OCI-LY7 (cell line): ENCODE measurements around the gene LHX5. TPM values are rescaled to one million over a fixed set of nuclear protein-coding genes. Genes with fewer than 3 reads are reported as not detected.

Source experiments
- BruUV-seq: library from RNA; stranded (reverse); fragments of 400-500 nt; replicated peaks from 2 replicates; lab custom pipeline; 2021; lab: Mats Ljungman, UMichigan
- CTCF ChIA-PET: fragments of 300-600 bp; sonication (Branson Sonifier 250); formaldehyde crosslinking; loops from one replicate; lab custom pipeline; 2022; ENCODE audit warnings: antibody characterized with exemption; ENCODE audit not compliant: unreplicated experiment; lab: Charles Lee
- POLR2A ChIA-PET: fragments of 300-600 bp; sonication (Branson Sonifier 250); formaldehyde crosslinking; loops from one replicate; lab custom pipeline; 2022; ENCODE audit warnings: antibody characterized with exemption; lab: Charles Lee
- DNase-seq: peaks from one replicate; pipeline ENCODE4 v3.0.0-alpha.2; 2015; ENCODE audit warnings: low spot score
- H2AFZ ChIP-seq: fragments of 200-600 bp; sonication (generic), shearing (Covaris generic); 2 replicates; pipeline ENCODE4 v1.6.1; 2014; ENCODE audit warnings: mild to moderate bottlenecking, antibody characterized with exemption, low read length, moderate library complexity
- H3K27ac ChIP-seq: fragments of 200-600 bp; sonication (generic); 2 replicates; pipeline ENCODE4 v1.5.1; 2014; ENCODE audit warnings: mixed run types, low read depth, mild to moderate bottlenecking, moderate library complexity, low read length, inconsistent platforms; ENCODE audit not compliant: poor library complexity, severe bottlenecking
- H3K36me3 ChIP-seq: fragments of 200-600 bp; sonication (generic); 2 replicates; pipeline ENCODE4 v1.6.1; 2014; ENCODE audit warnings: mild to moderate bottlenecking, antibody characterized with exemption, low read length, moderate library complexity, mixed read lengths; ENCODE audit not compliant: insufficient read depth
- H3K4me1 ChIP-seq: fragments of 200-600 bp; sonication (generic); 2 replicates; pipeline ENCODE4 v1.5.1; 2014; ENCODE audit warnings: mild to moderate bottlenecking, low read length; ENCODE audit not compliant: insufficient read depth, poor library complexity, severe bottlenecking
- H3K4me2 ChIP-seq: fragments of 200-600 bp; sonication (generic); 2 replicates; pipeline ENCODE4 v1.6.1; 2014; ENCODE audit warnings: mild to moderate bottlenecking, low read length
- H3K4me3 ChIP-seq: fragments of 200-600 bp; sonication (generic); 2 replicates; pipeline ENCODE4 v1.5.1; 2014; ENCODE audit warnings: mild to moderate bottlenecking, low read depth, low read length; ENCODE audit not compliant: poor library complexity, severe bottlenecking
- H3K79me2 ChIP-seq: fragments of 200-600 bp; sonication (generic); 2 replicates; pipeline ENCODE4 v1.6.1; 2016; ENCODE audit warnings: low read depth, mild to moderate bottlenecking, low read length, moderate library complexity, mixed read lengths; ENCODE audit not compliant: insufficient read depth
- H3K9me2 ChIP-seq: fragments of 200-600 bp; sonication (generic); 2 replicates; pipeline ENCODE4 v1.6.1; 2016; ENCODE audit warnings: mild to moderate bottlenecking, low read length, mixed read lengths; ENCODE audit not compliant: insufficient read depth
- H3K9me3 ChIP-seq: fragments of 200-600 bp; sonication (generic); 2 replicates; pipeline ENCODE4 v1.6.1; 2014; ENCODE audit warnings: mild to moderate bottlenecking, mixed run types, low read length, mixed read lengths
- H4K20me1 ChIP-seq: fragments of 200-600 bp; sonication (generic); 2 replicates; pipeline ENCODE4 v1.6.1; 2014; ENCODE audit warnings: mild to moderate bottlenecking, antibody characterized with exemption, low read length, moderate library complexity, mixed read lengths; ENCODE audit not compliant: insufficient read depth
- EZH2phosphoT487 ChIP-seq: fragments of 200-600 bp; sonication (generic); IDR thresholded peaks from 2 replicates; pipeline ENCODE4 v1.6.1; 2018; ENCODE audit warnings: low read depth, borderline replicate concordance, mild to moderate bottlenecking, mixed run types, antibody characterized with exemption, low read length, moderate library complexity, mixed read lengths
- intact Hi-C: fragments of 100-400 bp; cut with micrococcal nuclease; formaldehyde crosslinking; loops from one replicate; pipeline ENCODE4 v1.10.0; 2022; ENCODE audit not compliant: unreplicated experiment
- total RNA-seq, 2 experiments: library from RNA; depleted of rRNA in 1 of 2; stranded (reverse); fragments of >200 nt in 1 of 2; shearing (Covaris generic) in 1 of 2; gene quantifications; 2 replicates each; pipeline ENCODE4 v1.2.3, GENCODE V29; 2014 to 2022
- TF ChIP-seq, protein P1 (sequence below): fragments of 200-600 bp; sonication (generic); conservative IDR thresholded peaks from 2 replicates; pipeline ENCODE4 v1.5.1; 2014; ENCODE audit warnings: mild to moderate bottlenecking, antibody characterized with exemption, low read length, moderate library complexity, mixed read lengths

LHX5 gene
- total RNA-seq, 2 experiments from 2014 or later: not detected

DNA sequence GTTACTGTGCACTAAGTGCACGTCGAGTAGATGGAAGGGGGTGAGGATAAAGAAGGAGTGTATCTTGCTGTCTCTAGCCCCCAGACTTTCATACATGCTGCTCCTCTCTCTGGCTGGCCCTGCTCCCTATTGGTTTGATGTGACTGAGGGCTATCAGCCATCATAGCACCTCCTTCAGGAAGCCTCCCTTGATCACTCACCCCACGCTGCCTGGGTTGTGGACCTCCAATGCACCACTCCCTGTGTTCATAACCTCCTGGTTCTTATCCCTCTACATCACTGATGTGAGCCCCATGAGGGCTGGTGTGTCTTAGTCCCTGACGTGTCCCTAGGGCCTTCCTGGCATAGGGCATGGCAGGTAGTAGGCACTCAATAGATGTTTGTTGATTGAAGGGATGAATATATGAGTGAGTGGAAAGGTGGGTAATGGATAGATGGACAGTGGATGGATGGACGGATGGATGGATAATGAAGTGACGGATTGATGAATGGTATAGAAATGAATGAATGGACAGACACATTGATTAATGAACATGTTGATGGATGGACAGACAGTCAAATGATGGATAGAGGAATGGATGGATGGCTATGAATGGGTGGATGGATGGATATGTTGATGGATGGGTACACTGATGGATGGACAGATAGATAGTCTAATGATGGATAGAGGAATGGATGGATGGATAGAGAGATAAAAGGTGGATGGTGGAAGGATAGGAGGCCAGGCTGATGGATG, 34.5 kb downstream of the LHX5 start:
- CTCF ChIA-PET: no interaction called here
- Histone ChIP-seq H3K4me3 (no peak overlapping the region), H3K4me1 (no peaks in the 10 kb centered on the region), H3K4me2 (no peak overlapping the region), H2AFZ (no peak overlapping the region), H3K9me2 (no peaks in the 10 kb centered on the region), H3K27ac (no peak overlapping the region), H3K36me3 (no peaks in the 10 kb centered on the region), H4K20me1 (no peaks in the 10 kb centered on the region), H3K9me3 (no peaks in the 10 kb centered on the region), H3K79me2 (no peaks in the 10 kb centered on the region)
- BruUV-seq: no TSS peak
- DNase-seq: no peak
- POLR2A ChIA-PET: no interaction called here
- TF ChIP-seq EZH2phosphoT487: no peak
- TF ChIP-seq, protein P1, sequence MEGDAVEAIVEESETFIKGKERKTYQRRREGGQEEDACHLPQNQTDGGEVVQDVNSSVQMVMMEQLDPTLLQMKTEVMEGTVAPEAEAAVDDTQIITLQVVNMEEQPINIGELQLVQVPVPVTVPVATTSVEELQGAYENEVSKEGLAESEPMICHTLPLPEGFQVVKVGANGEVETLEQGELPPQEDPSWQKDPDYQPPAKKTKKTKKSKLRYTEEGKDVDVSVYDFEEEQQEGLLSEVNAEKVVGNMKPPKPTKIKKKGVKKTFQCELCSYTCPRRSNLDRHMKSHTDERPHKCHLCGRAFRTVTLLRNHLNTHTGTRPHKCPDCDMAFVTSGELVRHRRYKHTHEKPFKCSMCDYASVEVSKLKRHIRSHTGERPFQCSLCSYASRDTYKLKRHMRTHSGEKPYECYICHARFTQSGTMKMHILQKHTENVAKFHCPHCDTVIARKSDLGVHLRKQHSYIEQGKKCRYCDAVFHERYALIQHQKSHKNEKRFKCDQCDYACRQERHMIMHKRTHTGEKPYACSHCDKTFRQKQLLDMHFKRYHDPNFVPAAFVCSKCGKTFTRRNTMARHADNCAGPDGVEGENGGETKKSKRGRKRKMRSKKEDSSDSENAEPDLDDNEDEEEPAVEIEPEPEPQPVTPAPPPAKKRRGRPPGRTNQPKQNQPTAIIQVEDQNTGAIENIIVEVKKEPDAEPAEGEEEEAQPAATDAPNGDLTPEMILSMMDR: no peak
- intact Hi-C loops: loop anchor here (5.0 kb wide), 1 partner anchor 295 kb away; no protein-coding TSS in a partner anchor

DNA sequence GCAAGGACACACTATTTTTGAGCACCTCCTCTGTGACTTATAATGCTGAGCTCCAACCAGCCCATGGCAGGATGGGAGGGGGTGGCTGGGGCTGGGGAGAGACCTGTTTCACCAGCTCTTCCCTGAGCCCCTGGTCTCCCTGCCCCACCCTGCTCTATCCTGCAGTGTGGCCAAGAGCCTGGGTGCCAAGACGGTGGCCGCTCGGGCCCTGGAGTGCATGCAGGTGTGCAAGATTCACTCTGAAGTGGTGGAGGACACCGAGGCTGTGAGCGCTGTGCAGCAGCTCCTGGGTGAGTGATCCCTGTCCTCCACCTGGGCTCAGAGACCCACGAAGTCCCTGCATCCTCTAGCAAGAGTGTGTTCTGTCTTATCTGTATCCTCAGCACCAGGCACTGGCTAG, 35.1 kb downstream of the LHX5 start:
- no peaks in the 10 kb centered on the region for H4K20me1 ChIP-seq
- H3K4me2 ChIP-seq: no peak overlapping the region
- no peaks in the 10 kb centered on the region for H3K9me3 ChIP-seq
- H2AFZ ChIP-seq: no peak overlapping the region
- intact Hi-C loops: loop anchor here (5.0 kb wide), 1 partner anchor 296 kb away; no protein-coding TSS in a partner anchor
- H3K27ac ChIP-seq: no peak overlapping the region
- H3K36me3 ChIP-seq: no peaks in the 10 kb centered on the region
- H3K4me3 ChIP-seq: no peak overlapping the region
- no peaks in the 10 kb centered on the region for H3K4me1 ChIP-seq
- no peak for DNase-seq
- ChIA-PET POLR2A (no interaction called here), CTCF (no interaction called here)
- no peaks in the 10 kb centered on the region for H3K9me2 ChIP-seq
- TF ChIP-seq EZH2phosphoT487: no peak
- TF ChIP-seq, protein P1: no peak
- no peaks in the 10 kb centered on the region for H3K79me2 ChIP-seq
- BruUV-seq: no TSS peak

DNA sequence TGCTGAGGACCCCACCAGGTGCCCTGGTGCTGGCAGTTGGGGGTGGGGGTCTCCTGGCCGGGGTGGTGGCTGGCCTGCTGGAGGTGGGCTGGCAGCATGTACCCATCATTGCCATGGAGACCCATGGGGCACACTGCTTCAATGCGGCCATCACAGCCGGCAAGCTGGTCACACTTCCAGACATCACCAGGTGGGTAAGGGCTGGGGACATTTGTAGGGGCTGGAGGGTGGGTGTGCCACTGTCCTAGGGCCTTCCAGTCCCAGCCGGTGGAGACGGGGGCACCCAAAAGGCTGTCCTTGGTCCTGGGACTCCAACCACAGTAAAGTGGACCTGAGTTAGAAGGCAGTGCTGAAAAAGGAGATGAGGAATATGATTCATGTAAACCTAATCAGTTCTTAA, 36.3 kb downstream of the LHX5 start:
- DNase-seq: no peak
- POLR2A ChIA-PET: no interaction called here
- no peaks in the 10 kb centered on the region for H4K20me1 ChIP-seq
- no peaks in the 10 kb centered on the region for H3K9me2 ChIP-seq
- no peak for TF ChIP-seq EZH2phosphoT487
- TF ChIP-seq, protein P1: no peak
- H3K36me3 ChIP-seq: no peaks in the 10 kb centered on the region
- H3K79me2 ChIP-seq: no peaks in the 10 kb centered on the region
- no peaks in the 10 kb centered on the region for H3K4me1 ChIP-seq
- no TSS peak for BruUV-seq
- no peak overlapping the region for H3K27ac ChIP-seq
- H3K4me2 ChIP-seq: no peak overlapping the region
- CTCF ChIA-PET: no interaction called here
- H3K9me3 ChIP-seq: no peaks in the 10 kb centered on the region
- H3K4me3 ChIP-seq: no peak overlapping the region
- no peak overlapping the region for H2AFZ ChIP-seq
- intact Hi-C loops: loop anchor here (5.0 kb wide), 1 partner anchor 297 kb away; no protein-coding TSS in a partner anchor
